Inferior parietal cortex (tissue), 1 donor: ENCODE measurements around the gene ZBTB20.

ENCODE experiments used
- DNase-seq: peaks from one replicate; pipeline ENCODE4 v3.0.0-alpha.2; 2016; ENCODE audit errors: extremely low spot score

Gene ZBTB20

GRCh38 chr3:114928989-114929640 lies 218.0 kb downstream of the ZBTB20 start:
- no peak for DNase-seq

GRCh38 chr3:114904633-114905032 lies 242.5 kb downstream of the ZBTB20 start:
- DNase-seq = no peak

- DNase-seq = peak; percentile 45
These were observed 243.9 kb downstream of the ZBTB20 start for GRCh38 chr3:114903213-114903612.

- DNase-seq = no peak
These were observed 244.4 kb downstream of the ZBTB20 start for GRCh38 chr3:114902691-114903101.

GRCh38 chr3:114900908-114901307 lies 246.2 kb downstream of the ZBTB20 start:
- no peak for DNase-seq

GRCh38 chr3:114899186-114899931 lies 247.7 kb downstream of the ZBTB20 start:
- DNase-seq = peak; percentile 44

- peak; percentile 40 for DNase-seq
These were observed 250.1 kb downstream of the ZBTB20 start for GRCh38 chr3:114896978-114897377.

- no peak for DNase-seq
These were observed 253.7 kb downstream of the ZBTB20 start for GRCh38 chr3:114893361-114893760.

- no peak for DNase-seq
These were observed 254.2 kb downstream of the ZBTB20 start for GRCh38 chr3:114892880-114893279.

- no peak for DNase-seq
These were observed 254.8 kb downstream of the ZBTB20 start for GRCh38 chr3:114892131-114892879.

GRCh38 chr3:114887806-114888205 lies 259.3 kb downstream of the ZBTB20 start:
- no peak for DNase-seq

- no peak for DNase-seq
These were observed 260.2 kb downstream of the ZBTB20 start for GRCh38 chr3:114886905-114887304.

- DNase-seq = no peak
These were observed 262.7 kb downstream of the ZBTB20 start for GRCh38 chr3:114884213-114884923.

GRCh38 chr3:114880078-114880477 lies 267.0 kb downstream of the ZBTB20 start:
- DNase-seq = no peak

- DNase-seq = no peak
These were observed 267.7 kb downstream of the ZBTB20 start for GRCh38 chr3:114879059-114880031.

GRCh38 chr3:114878114-114878839 lies 268.8 kb downstream of the ZBTB20 start:
- DNase-seq = no peak

- DNase-seq = peak; percentile 65
These were observed 269.5 kb downstream of the ZBTB20 start for GRCh38 chr3:114877378-114878113.

GRCh38 chr3:114874522-114874971 lies 272.5 kb downstream of the ZBTB20 start:
- no peak for DNase-seq

- DNase-seq = no peak
These were observed 273.5 kb downstream of the ZBTB20 start for GRCh38 chr3:114873591-114873990.
